CD4-positive, alpha-beta T cell (primary cell): Measurements from ENCODE around the gene CWC25. TPM values are rescaled to one million over a fixed set of nuclear protein-coding genes. Genes with fewer than 3 reads are reported as not detected.

ENCODE experiments used
- ATAC-seq: fragments of 200-7000 bp; cut with Tn5 transposase; one replicate; pipeline ENCODE4 v1.10.0; 2022; ENCODE audit warnings: mild to moderate bottlenecking; ENCODE audit not compliant: poor library complexity
- CTCF ChIA-PET: fragments of 350-600 bp; sonication (Branson Sonifier 250); formaldehyde crosslinking; loops from one replicate; lab custom pipeline; 2021; ENCODE audit warnings: antibody characterized with exemption, inconsistent platforms; lab: Charles Lee
- POLR2A ChIA-PET: fragments of 350-600 bp; sonication (Branson Sonifier 250); formaldehyde crosslinking; loops from one replicate; lab custom pipeline; 2021; ENCODE audit warnings: antibody characterized with exemption, inconsistent platforms; lab: Charles Lee
- DNase-seq, 14 experiments: peaks; one replicate each; pipeline ENCODE4 v3.0.0-alpha.2; 2013 to 2020; ENCODE audit warnings: mixed read lengths in 2 of 14
- H3K27ac ChIP-seq, 2 donors: one replicate each; pipeline versions ENCODE4 v1.5.1 to v1.7.0; 2013; ENCODE audit warnings: low read length in 2 of 2, low read depth in 1 of 2, mild to moderate bottlenecking in 1 of 2
- H3K27me3 ChIP-seq, 2 experiments: 1 replicate in 1 of 2; 2 replicates in 1 of 2; pipeline versions ENCODE4 v1.6.1 to v1.7.0; 2013; ENCODE audit warnings: low read length in 2 of 2, control low read depth in 1 of 2, mild to moderate bottlenecking in 1 of 2, moderate library complexity in 1 of 2; ENCODE audit not compliant: insufficient read depth in 2 of 2, control insufficient read depth in 1 of 2
- H3K36me3 ChIP-seq: one replicate; pipeline ENCODE4 v1.6.1; 2013; ENCODE audit warnings: low read length, control low read depth; ENCODE audit not compliant: insufficient read depth
- H3K4me1 ChIP-seq: one replicate; pipeline ENCODE4 v1.6.1; 2013; ENCODE audit warnings: low read length, control low read depth; ENCODE audit not compliant: insufficient read depth
- H3K4me3 ChIP-seq: one replicate; pipeline ENCODE4 v1.5.1; 2013; ENCODE audit warnings: mild to moderate bottlenecking, low read length, moderate library complexity
- H3K9me3 ChIP-seq, 2 experiments: 1 replicate in 1 of 2; 2 replicates in 1 of 2; pipeline versions ENCODE4 v1.6.1 to v1.7.0; 2013; ENCODE audit warnings: low read length in 2 of 2, mild to moderate bottlenecking in 2 of 2, control low read depth in 1 of 2, moderate library complexity in 1 of 2; ENCODE audit not compliant: control insufficient read depth in 1 of 2, insufficient read depth in 1 of 2
- H3K27ac Mint-ChIP-seq: one replicate; pipeline ENCODE4 v1.8.0; 2020; ENCODE audit warnings: mixed read lengths
- H3K27me3 Mint-ChIP-seq: one replicate; pipeline ENCODE4 v1.8.0; 2021; ENCODE audit warnings: mixed read lengths
- H3K36me3 Mint-ChIP-seq: one replicate; pipeline ENCODE4 v1.8.0; 2021; ENCODE audit warnings: low read depth, mixed read lengths
- H3K4me1 Mint-ChIP-seq: one replicate; pipeline ENCODE4 v1.8.0; 2021; ENCODE audit warnings: low read depth, mixed read lengths
- H3K4me3 Mint-ChIP-seq: one replicate; pipeline ENCODE4 v1.8.0; 2020; ENCODE audit warnings: mild to moderate bottlenecking, mixed read lengths
- H3K9me3 Mint-ChIP-seq: one replicate; pipeline ENCODE4 v1.8.0; 2020; ENCODE audit warnings: mixed read lengths
- intact Hi-C, 2 experiments: fragments of 100-400 bp; cut with DNase I in 1 of 2; cut with micrococcal nuclease in 1 of 2; formaldehyde crosslinking; loops; one replicate each; pipeline versions ENCODE4 v1.15.1 to v1.9.0; 2023 to 2025; cut with DNase I, micrococcal nuclease
- total RNA-seq, 174 experiments: library from RNA in 2 of 174; stranded (reverse) in 2 of 174; gene quantifications; one replicate each; pipeline ENCODE4 v1.2.3 and lab custom pipeline; 2021 to 2026
- TF ChIP-seq, protein P1 (sequence below): fragments of 200-600 bp; IDR thresholded peaks from one replicate; pipeline ENCODE4 v1.8.0; 2022; ENCODE audit warnings: antibody characterized with exemption, mild to moderate bottlenecking

CWC25 gene
- total RNA-seq, 2 experiments from 2014 or later = 63.0 to 63.3 TPM

DNA sequence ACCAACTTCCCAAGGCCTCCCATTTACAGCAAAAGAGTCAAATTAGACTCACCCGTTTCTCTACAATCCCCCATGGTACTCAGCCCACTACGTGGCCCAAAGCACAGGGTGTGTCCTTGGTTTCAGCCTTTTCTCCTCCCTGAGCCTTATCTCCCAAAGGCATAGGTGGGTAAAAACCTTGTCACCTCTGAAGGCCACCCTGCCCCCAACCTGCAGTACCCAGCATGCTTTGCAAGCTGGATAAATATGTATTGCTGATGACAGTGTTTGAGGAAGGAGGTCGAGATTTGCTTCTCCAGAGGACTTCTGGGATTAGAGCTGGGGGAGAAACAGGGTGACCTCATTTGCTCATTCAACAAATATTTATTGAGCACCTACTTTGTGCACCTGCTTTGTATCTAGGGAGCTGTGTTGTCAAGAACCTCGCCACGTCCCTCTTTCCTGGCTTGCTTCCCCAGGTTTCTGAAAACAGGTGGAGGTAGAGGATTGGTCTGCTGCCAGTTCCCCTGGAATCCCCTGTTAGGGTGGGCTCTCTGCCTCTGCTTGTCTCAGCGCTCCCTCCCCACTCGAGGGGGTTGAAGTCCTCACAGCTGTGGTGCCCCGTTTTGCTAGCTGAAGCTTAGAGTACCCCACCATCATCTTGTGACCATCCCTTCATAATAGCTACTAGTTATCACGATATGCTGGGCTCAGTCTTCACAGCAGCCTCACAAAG lies 47.7 kb upstream of the CWC25 start:
- Histone ChIP-seq H3K4me3 (peak overlapping the region; percentile 97), H3K36me3 (peaks cover 33% of the 10 kb centered on the region), H3K27ac (peak overlapping the region; percentile 69 to 70), H3K27me3 (no peaks in the 10 kb centered on the region), H3K4me1 (peaks cover 79% of the 10 kb centered on the region), H3K9me3 (no peaks in the 10 kb centered on the region)
- POLR2A ChIA-PET = interaction anchor here (0.6 to 7.9 kb wide), 7 partner anchors 10 to 1461 kb away, joined by 3 to 154 read pairs (median 7); partner anchors contain the start of genes LASP1NB and RPL23
- Mint-ChIP-seq H3K36me3 (peaks cover 57% of the 10 kb centered on the region), H3K4me1 (peaks cover 79% of the 10 kb centered on the region), H3K4me3 (peak overlapping the region; percentile 90), H3K27me3 (peaks cover 6% of the 10 kb centered on the region), H3K9me3 (no peaks in the 10 kb centered on the region), H3K27ac (peak overlapping the region; percentile 89)
- DNase-seq = no peak
- intact Hi-C loops = loop anchor here (5.0 to 10.0 kb wide), 4 partner anchors 39 to 222 kb away; partner anchors contain the start of gene FBXO47 (in 1 of the 2)
- TF ChIP-seq, protein P1, sequence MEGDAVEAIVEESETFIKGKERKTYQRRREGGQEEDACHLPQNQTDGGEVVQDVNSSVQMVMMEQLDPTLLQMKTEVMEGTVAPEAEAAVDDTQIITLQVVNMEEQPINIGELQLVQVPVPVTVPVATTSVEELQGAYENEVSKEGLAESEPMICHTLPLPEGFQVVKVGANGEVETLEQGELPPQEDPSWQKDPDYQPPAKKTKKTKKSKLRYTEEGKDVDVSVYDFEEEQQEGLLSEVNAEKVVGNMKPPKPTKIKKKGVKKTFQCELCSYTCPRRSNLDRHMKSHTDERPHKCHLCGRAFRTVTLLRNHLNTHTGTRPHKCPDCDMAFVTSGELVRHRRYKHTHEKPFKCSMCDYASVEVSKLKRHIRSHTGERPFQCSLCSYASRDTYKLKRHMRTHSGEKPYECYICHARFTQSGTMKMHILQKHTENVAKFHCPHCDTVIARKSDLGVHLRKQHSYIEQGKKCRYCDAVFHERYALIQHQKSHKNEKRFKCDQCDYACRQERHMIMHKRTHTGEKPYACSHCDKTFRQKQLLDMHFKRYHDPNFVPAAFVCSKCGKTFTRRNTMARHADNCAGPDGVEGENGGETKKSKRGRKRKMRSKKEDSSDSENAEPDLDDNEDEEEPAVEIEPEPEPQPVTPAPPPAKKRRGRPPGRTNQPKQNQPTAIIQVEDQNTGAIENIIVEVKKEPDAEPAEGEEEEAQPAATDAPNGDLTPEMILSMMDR = no peak
- CTCF ChIA-PET = interaction anchor here (0.8 to 4.3 kb wide), 6 partner anchors 21 to 281 kb away, joined by 3 to 30 read pairs (median 6); no protein-coding TSS in a partner anchor
- ATAC-seq = no peak

DNA sequence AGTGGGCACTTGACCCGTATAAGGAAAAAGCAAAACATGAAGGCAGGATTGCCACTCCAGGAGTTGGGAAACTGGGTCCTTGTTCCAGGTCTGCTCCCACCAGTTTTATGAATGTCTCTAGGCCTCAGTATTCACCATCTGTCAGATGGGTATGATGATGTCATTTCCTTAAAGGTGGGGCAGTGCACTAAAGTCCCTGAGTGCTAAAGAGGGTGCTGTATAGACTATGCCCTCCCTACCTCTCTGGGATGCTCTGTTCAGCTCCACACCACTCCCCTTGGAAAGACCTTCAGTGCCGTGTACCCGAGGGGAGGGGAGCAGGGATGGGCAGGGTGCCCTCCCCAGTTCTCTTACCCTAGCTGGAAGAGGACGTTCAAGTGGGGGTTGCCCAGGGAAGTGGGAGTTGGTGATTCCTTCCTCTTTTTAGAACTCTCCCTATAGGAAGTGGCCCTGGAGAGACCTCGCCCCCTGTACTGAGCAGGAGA lies 46.9 kb upstream of the CWC25 start:
- Mint-ChIP-seq H3K27ac (peak overlapping the region; percentile 89), H3K4me1 (peaks cover 79% of the 10 kb centered on the region), H3K27me3 (peaks cover 13% of the 10 kb centered on the region), H3K36me3 (peaks cover 56% of the 10 kb centered on the region), H3K9me3 (no peaks in the 10 kb centered on the region), H3K4me3 (peak overlapping the region; percentile 90)
- DNase-seq (peak in 2 of 14 experiments; percentile 45 to 59), ATAC-seq (no peak)
- Histone ChIP-seq H3K9me3 (no peaks in the 10 kb centered on the region), H3K27me3 (no peaks in the 10 kb centered on the region), H3K27ac (peak overlapping the region; percentile 69 to 70), H3K4me1 (peaks cover 76% of the 10 kb centered on the region), H3K36me3 (peaks cover 28% of the 10 kb centered on the region), H3K4me3 (peak overlapping the region; percentile 97)
- intact Hi-C loops = loop anchor here (5.0 to 10.0 kb wide), 4 partner anchors 40 to 223 kb away; partner anchors contain the start of gene FBXO47 (in 1 of the 2)
- TF ChIP-seq, protein P1 = no peak
- ChIA-PET CTCF (interaction anchor here (0.8 to 4.3 kb wide), 13 partner anchors 12 to 282 kb away, joined by 3 to 30 read pairs (median 4); partner anchors contain the start of genes CWC25 and PLXDC1), POLR2A (interaction anchor here (0.6 to 7.9 kb wide), 10 partner anchors 11 to 1460 kb away, joined by 3 to 154 read pairs (median 6); partner anchors contain the start of genes FBXO47, PLXDC1, RPL19 and RPL23)

DNA sequence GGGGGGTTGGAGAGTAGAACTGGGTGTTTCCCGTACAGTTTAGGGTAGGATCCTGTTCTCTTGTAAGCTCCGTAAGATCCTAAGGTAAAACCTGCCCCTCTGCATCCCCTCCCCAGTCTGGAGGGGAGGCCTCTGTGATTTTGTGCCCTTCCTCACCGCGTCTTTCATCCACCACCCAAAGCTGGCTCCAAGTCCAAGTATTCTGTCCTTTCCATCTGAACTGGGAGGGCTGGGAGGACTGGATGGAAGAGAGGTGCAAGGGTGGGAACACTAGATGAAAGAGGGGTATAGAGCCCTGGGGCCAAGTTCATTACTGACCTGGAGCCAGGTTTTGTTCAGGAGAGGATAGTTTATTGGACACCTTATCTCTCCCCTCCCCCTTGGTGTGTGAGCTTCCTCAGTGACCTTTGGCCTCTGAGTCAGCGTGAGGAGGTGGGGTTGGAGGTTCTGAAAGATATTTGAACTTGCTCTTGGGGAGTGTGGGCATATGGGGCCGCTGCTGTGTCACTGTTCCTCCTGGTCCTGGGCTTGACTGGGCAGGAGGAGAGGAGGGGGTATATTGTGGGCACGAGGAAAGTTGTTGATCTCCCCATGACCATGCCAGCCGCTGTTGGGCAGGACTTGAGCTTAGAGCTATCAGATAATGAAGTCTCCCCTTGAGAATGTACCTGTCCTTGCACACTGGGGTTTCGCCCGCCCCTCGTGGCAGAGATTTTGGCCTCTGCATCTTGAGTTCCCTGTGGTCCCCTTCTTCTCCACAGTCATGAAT lies 46.3 kb upstream of the CWC25 start:
- H3K9me3 Mint-ChIP-seq = no peaks in the 10 kb centered on the region
- H3K27ac Mint-ChIP-seq = peak overlapping the region; percentile 89
- peaks cover 53% of the 10 kb centered on the region for H3K36me3 Mint-ChIP-seq
- H3K27me3 ChIP-seq = no peaks in the 10 kb centered on the region
- TF ChIP-seq, protein P1 = no peak
- ChIA-PET POLR2A (interaction anchor here (0.6 to 7.9 kb wide), 19 partner anchors 12 to 335 kb away, joined by 3 to 154 read pairs (median 5); partner anchors contain the start of genes FBXO47, LASP1NB, PLXDC1 and PSMB3), CTCF (interaction anchor here (0.6 to 4.3 kb wide), 21 partner anchors 12 to 1315 kb away, joined by 3 to 30 read pairs (median 4); partner anchors contain the start of genes CWC25 and PLXDC1)
- ATAC-seq (peak; percentile 40), DNase-seq (peak; percentile 42 to 85 (median 68))
- H3K27ac ChIP-seq = peak overlapping the region; percentile 69 to 70
- intact Hi-C loops = loop anchor here (1.0 to 10.0 kb wide), 8 partner anchors 18 to 282 kb away; partner anchors contain the start of genes FBXO47 (in 1 of the 2) and RPL23 (in 1 of the 2)
- peaks cover 25% of the 10 kb centered on the region for H3K36me3 ChIP-seq
- H3K4me1 ChIP-seq = peaks cover 72% of the 10 kb centered on the region
- H3K4me3 Mint-ChIP-seq = peak overlapping the region; percentile 90
- peaks cover 73% of the 10 kb centered on the region for H3K4me1 Mint-ChIP-seq
- no peaks in the 10 kb centered on the region for H3K9me3 ChIP-seq
- peak overlapping the region; percentile 97 for H3K4me3 ChIP-seq
- H3K27me3 Mint-ChIP-seq = peaks cover 13% of the 10 kb centered on the region
